Measurements from ENCODE around the gene CXorf49B. TPM values are rescaled to one million over a fixed set of nuclear protein-coding genes. Genes with fewer than 3 reads are reported as not detected.
"Not testable (repeated sequence)": the region's sequence is repeated elsewhere in the genome, so short reads cannot be mapped to it uniquely, and the experiment has no call there.

Gene CXorf49B
- total RNA-seq, 1 experiment from 2014 or later, result not detected

DNA sequence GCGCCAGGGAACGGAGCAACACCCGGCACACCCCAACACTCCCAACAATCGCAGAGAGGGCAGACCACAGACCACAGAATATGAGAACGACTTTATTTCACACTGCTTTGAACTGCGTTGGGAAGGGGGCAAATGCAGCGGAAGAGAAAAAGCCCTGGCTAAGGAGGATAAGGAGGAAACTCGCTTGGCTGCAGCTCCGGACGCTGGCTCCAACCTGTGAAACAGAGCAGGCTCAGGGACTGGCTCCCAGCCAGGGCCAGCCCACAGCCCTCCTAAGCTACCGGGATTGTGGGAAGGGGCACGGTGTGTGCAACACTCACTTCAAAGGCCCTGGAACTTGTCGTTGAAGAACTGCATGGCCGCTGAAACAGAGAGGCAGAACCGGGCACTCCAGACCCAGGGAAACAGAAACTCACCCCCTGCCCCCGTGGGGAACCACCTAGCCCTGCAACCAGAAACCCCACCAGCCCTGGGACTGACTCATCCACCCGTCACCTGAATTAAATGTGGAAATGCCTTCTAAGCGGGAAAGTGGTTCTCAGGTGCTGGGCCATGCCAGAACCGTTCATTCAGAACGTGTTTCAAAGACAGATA, 2.4 kb upstream of the CXorf49B start:
- intact Hi-C loops (cut with micrococcal nuclease; ENCODE audit: unreplicated experiment), result not testable (repeated sequence)

DNA sequence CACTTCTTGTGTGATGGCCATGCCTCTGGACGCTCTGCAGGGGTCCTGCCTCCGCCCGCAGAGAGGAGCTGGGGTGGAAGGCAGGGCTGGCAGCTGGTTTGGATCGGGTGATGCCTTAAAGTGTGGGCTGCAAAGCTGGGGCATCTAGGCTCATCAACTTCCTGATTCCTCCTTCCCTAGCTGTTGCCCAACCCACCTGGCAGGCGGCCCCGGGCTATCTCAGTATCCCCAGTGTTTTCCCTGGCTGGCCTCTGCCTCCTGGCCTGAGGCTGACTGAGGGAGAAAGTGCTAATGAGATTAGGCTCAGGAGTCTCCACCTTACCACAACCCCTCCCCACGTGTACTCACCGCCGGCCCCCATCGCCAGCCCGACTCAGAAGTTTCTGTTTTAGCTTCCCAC, 1.7 kb downstream of the CXorf49B start:
- CTCF ChIA-PET; H3K36me3 Mint-ChIP-seq (ENCODE audit: insufficient read depth, unreplicated experiment); POLR2A ChIA-PET; H3K4me1 Mint-ChIP-seq (ENCODE audit: low read depth, unreplicated experiment); H3K36me3 ChIP-seq (ENCODE audit: control insufficient read depth, insufficient read depth, low read length); H3K4me1 ChIP-seq; BruUV-seq (replicated peaks); H3K4me3 Mint-ChIP-seq (ENCODE audit: unreplicated experiment); H3K9me3 ChIP-seq; H3K4me3 ChIP-seq (ENCODE audit: low read depth, low read length); DNase-seq; intact Hi-C loops (cut with micrococcal nuclease; ENCODE audit: unreplicated experiment); H3K27me3 Mint-ChIP-seq (ENCODE audit: insufficient read depth, unreplicated experiment); H3K27me3 ChIP-seq (replicated peaks; ENCODE audit: control insufficient read depth, insufficient read depth, low read length); H3K9me3 Mint-ChIP-seq (ENCODE audit: unreplicated experiment); H3K27ac Mint-ChIP-seq (ENCODE audit: unreplicated experiment): not testable (repeated sequence)

More for the DNA sequence above, 2.4 kb upstream of the CXorf49B start:
- H3K9me3 Mint-ChIP-seq (ENCODE audit: unreplicated experiment); H3K36me3 Mint-ChIP-seq (ENCODE audit: insufficient read depth, unreplicated experiment); BruUV-seq (replicated peaks); H3K4me1 Mint-ChIP-seq (ENCODE audit: low read depth, unreplicated experiment); H3K4me3 Mint-ChIP-seq (ENCODE audit: unreplicated experiment); POLR2A ChIA-PET; H3K9me3 ChIP-seq; H3K36me3 ChIP-seq (ENCODE audit: control insufficient read depth, insufficient read depth, low read length); H3K27me3 ChIP-seq (replicated peaks; ENCODE audit: control insufficient read depth, insufficient read depth, low read length); CTCF ChIA-PET; H3K4me1 ChIP-seq; H3K27ac Mint-ChIP-seq (ENCODE audit: unreplicated experiment); H3K27me3 Mint-ChIP-seq (ENCODE audit: insufficient read depth, unreplicated experiment); DNase-seq; H3K4me3 ChIP-seq (ENCODE audit: low read depth, low read length): not testable (repeated sequence)

DNA sequence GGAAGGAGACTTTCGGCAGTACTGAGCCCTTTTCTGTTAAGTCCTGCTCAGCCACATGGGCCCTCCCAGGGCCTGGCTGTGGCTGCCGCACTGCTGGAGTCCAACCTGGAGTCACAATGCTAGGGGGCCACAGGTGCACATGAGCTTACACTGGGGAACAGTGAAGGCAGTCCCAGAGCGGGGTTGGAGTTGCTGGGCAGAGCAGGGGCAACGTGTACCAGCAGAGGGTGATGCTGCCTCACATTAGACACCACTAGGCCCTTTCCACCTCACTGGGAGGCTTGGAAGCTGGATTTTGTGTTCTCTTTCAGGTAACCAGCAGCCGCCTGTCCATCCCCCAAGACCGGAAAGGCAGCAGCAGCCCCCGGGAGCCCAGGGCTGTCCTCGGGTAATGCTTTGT, 2.5 kb downstream of the CXorf49B start:
- H3K27me3 ChIP-seq (replicated peaks; ENCODE audit: control insufficient read depth, insufficient read depth, low read length); H3K4me1 ChIP-seq; intact Hi-C loops (cut with micrococcal nuclease; ENCODE audit: unreplicated experiment); H3K9me3 Mint-ChIP-seq (ENCODE audit: unreplicated experiment); H3K27ac Mint-ChIP-seq (ENCODE audit: unreplicated experiment); DNase-seq; H3K36me3 ChIP-seq (ENCODE audit: control insufficient read depth, insufficient read depth, low read length); H3K27me3 Mint-ChIP-seq (ENCODE audit: insufficient read depth, unreplicated experiment); H3K4me3 Mint-ChIP-seq (ENCODE audit: unreplicated experiment); POLR2A ChIA-PET; CTCF ChIA-PET; H3K4me1 Mint-ChIP-seq (ENCODE audit: low read depth, unreplicated experiment); BruUV-seq (replicated peaks); H3K9me3 ChIP-seq; H3K4me3 ChIP-seq (ENCODE audit: low read depth, low read length); H3K36me3 Mint-ChIP-seq (ENCODE audit: insufficient read depth, unreplicated experiment): not testable (repeated sequence)

DNA sequence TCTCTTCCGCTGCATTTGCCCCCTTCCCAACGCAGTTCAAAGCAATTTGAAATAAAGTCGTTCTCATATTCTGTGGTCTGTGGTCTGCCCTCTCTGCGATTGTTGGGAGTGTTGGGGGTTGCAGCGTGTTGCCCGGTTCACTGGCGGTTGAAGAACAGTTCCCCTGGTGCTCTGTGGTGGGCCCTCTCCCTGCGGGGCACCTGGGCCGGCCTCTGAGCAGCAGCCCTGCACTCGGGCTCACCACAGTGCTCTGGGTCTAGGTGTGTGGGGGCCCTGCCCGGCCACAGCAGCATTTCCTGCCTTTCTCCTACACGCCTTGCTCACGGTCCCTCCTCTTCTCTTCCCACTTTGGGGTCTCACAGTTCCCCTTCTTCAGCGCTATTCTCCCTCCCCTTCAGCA, 4.0 kb downstream of the CXorf49B start:
- H3K9me3 ChIP-seq; H3K9me3 Mint-ChIP-seq (ENCODE audit: unreplicated experiment); POLR2A ChIA-PET; H3K4me3 Mint-ChIP-seq (ENCODE audit: unreplicated experiment); H3K4me1 Mint-ChIP-seq (ENCODE audit: low read depth, unreplicated experiment); BruUV-seq (replicated peaks); H3K27me3 Mint-ChIP-seq (ENCODE audit: insufficient read depth, unreplicated experiment); H3K27me3 ChIP-seq (replicated peaks; ENCODE audit: control insufficient read depth, insufficient read depth, low read length); DNase-seq; H3K4me1 ChIP-seq; CTCF ChIA-PET; H3K27ac Mint-ChIP-seq (ENCODE audit: unreplicated experiment); intact Hi-C loops (cut with micrococcal nuclease; ENCODE audit: unreplicated experiment); H3K36me3 Mint-ChIP-seq (ENCODE audit: insufficient read depth, unreplicated experiment); H3K4me3 ChIP-seq (ENCODE audit: low read depth, low read length); H3K36me3 ChIP-seq (ENCODE audit: control insufficient read depth, insufficient read depth, low read length): not testable (repeated sequence)

DNA sequence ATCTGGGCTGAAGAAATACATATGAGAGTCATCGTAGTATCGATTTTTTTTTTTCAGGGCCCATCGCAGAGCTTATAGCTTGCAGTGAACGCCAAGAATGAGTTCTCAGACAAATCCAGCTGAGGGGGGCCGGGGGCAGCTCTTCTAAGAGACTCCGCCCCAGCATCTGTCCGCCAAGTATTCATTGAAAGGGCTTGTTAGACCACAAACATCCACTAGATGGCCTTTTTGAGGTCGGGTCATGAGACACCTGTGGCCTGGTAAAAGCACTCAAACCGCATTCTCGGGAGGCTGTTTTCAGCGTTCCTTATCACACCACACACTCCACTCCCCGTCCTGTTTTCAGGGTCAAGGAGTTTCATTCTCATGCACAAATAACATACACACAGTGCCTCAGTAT, 15.2 kb downstream of the CXorf49B start:
- H3K36me3 ChIP-seq (ENCODE audit: control insufficient read depth, insufficient read depth, low read length); DNase-seq; intact Hi-C loops (cut with micrococcal nuclease; ENCODE audit: unreplicated experiment); H3K9me3 ChIP-seq; H3K4me3 Mint-ChIP-seq (ENCODE audit: unreplicated experiment); POLR2A ChIA-PET; H3K4me3 ChIP-seq (ENCODE audit: low read depth, low read length); H3K4me1 ChIP-seq; H3K27me3 ChIP-seq (replicated peaks; ENCODE audit: control insufficient read depth, insufficient read depth, low read length); H3K27ac Mint-ChIP-seq (ENCODE audit: unreplicated experiment); H3K27me3 Mint-ChIP-seq (ENCODE audit: insufficient read depth, unreplicated experiment); BruUV-seq (replicated peaks); H3K4me1 Mint-ChIP-seq (ENCODE audit: low read depth, unreplicated experiment); H3K9me3 Mint-ChIP-seq (ENCODE audit: unreplicated experiment); CTCF ChIA-PET; H3K36me3 Mint-ChIP-seq (ENCODE audit: insufficient read depth, unreplicated experiment): not testable (repeated sequence)

DNA sequence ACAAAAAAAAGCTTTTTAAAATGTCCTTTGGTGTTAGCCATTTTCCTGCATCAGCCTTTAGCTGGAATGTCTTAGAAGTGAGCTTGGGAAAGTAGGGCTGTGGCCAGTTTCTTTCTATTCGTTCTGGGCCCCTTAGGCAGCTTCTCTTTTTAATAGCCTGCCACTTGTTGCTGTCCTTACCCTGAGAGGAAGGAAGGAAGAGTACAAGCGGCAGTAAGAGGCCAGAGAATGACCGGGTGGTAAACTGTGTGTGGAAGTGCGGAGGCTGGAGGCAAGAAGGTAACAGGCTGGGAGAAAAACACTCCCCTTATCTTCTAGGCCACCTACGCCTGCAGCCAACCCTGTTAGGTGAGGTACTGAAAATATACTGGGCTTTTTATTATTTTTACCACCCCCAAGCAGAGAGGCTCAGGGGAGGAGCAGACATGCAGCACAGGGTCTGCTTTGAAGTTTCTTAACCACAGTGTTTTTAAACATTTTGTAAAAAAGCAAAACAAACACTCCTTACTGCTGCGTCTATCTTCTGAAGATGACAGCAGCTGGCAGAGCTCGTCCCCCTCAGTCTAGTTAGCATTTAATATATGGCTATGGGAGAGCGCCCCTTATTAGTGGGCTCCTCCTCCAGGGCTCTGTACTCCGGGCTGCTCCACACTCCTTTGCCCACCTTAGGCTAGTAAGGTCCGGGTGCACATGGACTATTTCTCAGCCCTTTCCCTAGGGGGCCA, 19.2 kb downstream of the CXorf49B start:
- DNase-seq; H3K4me1 ChIP-seq; H3K36me3 ChIP-seq (ENCODE audit: control insufficient read depth, insufficient read depth, low read length); H3K27me3 Mint-ChIP-seq (ENCODE audit: insufficient read depth, unreplicated experiment); H3K27ac Mint-ChIP-seq (ENCODE audit: unreplicated experiment); H3K36me3 Mint-ChIP-seq (ENCODE audit: insufficient read depth, unreplicated experiment); BruUV-seq (replicated peaks); H3K4me3 ChIP-seq (ENCODE audit: low read depth, low read length); CTCF ChIA-PET; H3K9me3 Mint-ChIP-seq (ENCODE audit: unreplicated experiment); H3K27me3 ChIP-seq (replicated peaks; ENCODE audit: control insufficient read depth, insufficient read depth, low read length); H3K4me3 Mint-ChIP-seq (ENCODE audit: unreplicated experiment); POLR2A ChIA-PET; H3K4me1 Mint-ChIP-seq (ENCODE audit: low read depth, unreplicated experiment); intact Hi-C loops (cut with micrococcal nuclease; ENCODE audit: unreplicated experiment); H3K9me3 ChIP-seq: not testable (repeated sequence)

DNA sequence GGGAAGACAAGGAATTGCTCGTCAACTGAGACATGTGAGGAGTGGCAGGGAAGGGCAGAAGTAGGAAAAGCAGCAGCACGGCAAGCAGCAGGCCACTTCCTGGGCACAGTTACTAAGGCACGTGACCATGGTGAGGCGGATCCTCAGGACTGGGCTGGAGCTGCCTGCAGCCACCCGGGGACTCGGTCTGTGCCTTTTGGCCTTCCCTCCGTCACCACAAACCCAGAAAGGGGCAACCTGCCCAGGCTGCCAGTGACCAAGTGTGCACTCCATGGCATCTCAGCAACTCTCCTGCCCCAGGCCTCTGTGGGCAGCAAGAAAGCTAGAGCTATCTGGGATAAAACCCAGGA, 19.8 kb downstream of the CXorf49B start:
- H3K4me3 Mint-ChIP-seq (ENCODE audit: unreplicated experiment); BruUV-seq (replicated peaks); H3K27ac Mint-ChIP-seq (ENCODE audit: unreplicated experiment); H3K9me3 ChIP-seq; H3K4me1 ChIP-seq; H3K4me3 ChIP-seq (ENCODE audit: low read depth, low read length); DNase-seq; POLR2A ChIA-PET; H3K36me3 Mint-ChIP-seq (ENCODE audit: insufficient read depth, unreplicated experiment); intact Hi-C loops (cut with micrococcal nuclease; ENCODE audit: unreplicated experiment); H3K9me3 Mint-ChIP-seq (ENCODE audit: unreplicated experiment); CTCF ChIA-PET; H3K27me3 ChIP-seq (replicated peaks; ENCODE audit: control insufficient read depth, insufficient read depth, low read length); H3K4me1 Mint-ChIP-seq (ENCODE audit: low read depth, unreplicated experiment); H3K36me3 ChIP-seq (ENCODE audit: control insufficient read depth, insufficient read depth, low read length); H3K27me3 Mint-ChIP-seq (ENCODE audit: insufficient read depth, unreplicated experiment): not testable (repeated sequence)
